HG02840 (cell line): Measurements from ENCODE around the gene PRDX6.

Source experiments
- ATAC-seq: cut with Tn5 transposase; IDR thresholded peaks from one replicate; pipeline ENCODE4 v1.9.1; 2021; ENCODE audit warnings: mild to moderate bottlenecking, moderate library complexity, moderate number of reproducible peaks; ENCODE audit not compliant: unreplicated experiment, low FRiP score

The PRDX6 gene

GRCh38 chr1:173536223-173536622, 59.1 kb downstream of the PRDX6 start:
- no peak for ATAC-seq
